Kidney (tissue), 14 donors: Measurements from ENCODE around the gene COPS6. TPM values are rescaled to one million over a fixed set of nuclear protein-coding genes. Genes with fewer than 3 reads are reported as not detected.

Source experiments
- DNase-seq, 5 donors: peaks; one replicate each; pipeline ENCODE4 v3.0.0-alpha.2; 2013 to 2020
- FAIRE-seq: peaks from 2 replicates; lab custom pipeline; 2012; peaks lifted over from hg19 to GRCh38; lab: Jason Lieb, UNC
- H3K27ac ChIP-seq, 2 donors: one replicate each; pipeline ENCODE4 v1.7.0; 2013; ENCODE audit warnings: low read depth in 2 of 2, low read length in 2 of 2, inconsistent platforms in 1 of 2
- H3K27me3 ChIP-seq: one replicate; pipeline ENCODE4 v1.7.1; 2013; ENCODE audit warnings: low read length, inconsistent platforms; ENCODE audit not compliant: control insufficient read depth, insufficient read depth
- H3K36me3 ChIP-seq, 3 donors: one replicate each; pipeline versions ENCODE4 v1.7.0 to v1.7.1; 2013; ENCODE audit warnings: low read length in 3 of 3, control low read depth in 1 of 3, inconsistent platforms in 1 of 3; ENCODE audit not compliant: insufficient read depth in 3 of 3, control insufficient read depth in 2 of 3
- H3K4me1 ChIP-seq, 3 donors: one replicate each; pipeline versions ENCODE4 v1.7.0 to v1.7.1; 2013; ENCODE audit warnings: low read length in 3 of 3, inconsistent platforms in 1 of 3, low read depth in 1 of 3; ENCODE audit not compliant: control insufficient read depth in 2 of 3, insufficient read depth in 2 of 3
- H3K4me3 ChIP-seq, 3 donors: one replicate each; pipeline versions ENCODE4 v1.7.0 to v1.8.1; 2013; ENCODE audit warnings: low read length in 3 of 3, control low read depth in 1 of 3, inconsistent platforms in 1 of 3
- H3K9ac ChIP-seq, 3 donors: one replicate each; pipeline versions ENCODE4 v1.7.0 to v1.7.1; 2013; ENCODE audit warnings: low read length in 3 of 3, control low read depth in 1 of 3, inconsistent platforms in 1 of 3
- H3K9me3 ChIP-seq, 3 donors: one replicate each; pipeline versions ENCODE4 v1.7.0 to v1.7.1; 2013; ENCODE audit warnings: low read length in 3 of 3, control low read depth in 1 of 3, inconsistent platforms in 1 of 3; ENCODE audit not compliant: control insufficient read depth in 2 of 3, insufficient read depth in 1 of 3
- CTCF ChIP-seq: IDR thresholded peaks from 3 replicates; pipeline ENCODE4 v1.5.1; 2012; ENCODE audit warnings: mild to moderate bottlenecking, moderate library complexity, borderline replicate concordance; ENCODE audit not compliant: insufficient read depth; ENCODE audit errors: extremely low read depth
- intact Hi-C: fragments of 100-400 bp; cut with DNase I; formaldehyde crosslinking; loops from one replicate; pipeline ENCODE4 v1.11.1; 2022
- polyA plus RNA-seq: library from polyadenylated mRNA; stranded (reverse); fragments of 350-450 nt; fragmentation: Illumina TruSeq; extraction: RNeasy Lipid Tissue Mini Kit (QIAGEN cat#74804); gene quantifications from one replicate; pipeline ENCODE4 v1.2.3, GENCODE V29; 2014; ENCODE audit warnings: low read depth, low replicate concordance; ENCODE audit not compliant: insufficient read depth
- total RNA-seq: library from RNA; stranded (reverse); fragmentation: NEBNext Ultra II Directional; extraction: Animal tissue kit (Norgen Biotek cat#: 25700); gene quantifications from one replicate; pipeline ENCODE4 v1.2.1, GENCODE V29; 2021
- donor health status: control.
- donor health status: control.
- donor health status: control.
- donor health status: control.
- donor health status: control.
- donor health status: DM: yes; HTN: yes; CAD: no.
- donor health status: Normal renal cell carcinoma (clear cell type).

The COPS6 gene
- total and polyA plus RNA-seq, 2 donors from 2014 or later, result 89.1 to 166 TPM

DNA sequence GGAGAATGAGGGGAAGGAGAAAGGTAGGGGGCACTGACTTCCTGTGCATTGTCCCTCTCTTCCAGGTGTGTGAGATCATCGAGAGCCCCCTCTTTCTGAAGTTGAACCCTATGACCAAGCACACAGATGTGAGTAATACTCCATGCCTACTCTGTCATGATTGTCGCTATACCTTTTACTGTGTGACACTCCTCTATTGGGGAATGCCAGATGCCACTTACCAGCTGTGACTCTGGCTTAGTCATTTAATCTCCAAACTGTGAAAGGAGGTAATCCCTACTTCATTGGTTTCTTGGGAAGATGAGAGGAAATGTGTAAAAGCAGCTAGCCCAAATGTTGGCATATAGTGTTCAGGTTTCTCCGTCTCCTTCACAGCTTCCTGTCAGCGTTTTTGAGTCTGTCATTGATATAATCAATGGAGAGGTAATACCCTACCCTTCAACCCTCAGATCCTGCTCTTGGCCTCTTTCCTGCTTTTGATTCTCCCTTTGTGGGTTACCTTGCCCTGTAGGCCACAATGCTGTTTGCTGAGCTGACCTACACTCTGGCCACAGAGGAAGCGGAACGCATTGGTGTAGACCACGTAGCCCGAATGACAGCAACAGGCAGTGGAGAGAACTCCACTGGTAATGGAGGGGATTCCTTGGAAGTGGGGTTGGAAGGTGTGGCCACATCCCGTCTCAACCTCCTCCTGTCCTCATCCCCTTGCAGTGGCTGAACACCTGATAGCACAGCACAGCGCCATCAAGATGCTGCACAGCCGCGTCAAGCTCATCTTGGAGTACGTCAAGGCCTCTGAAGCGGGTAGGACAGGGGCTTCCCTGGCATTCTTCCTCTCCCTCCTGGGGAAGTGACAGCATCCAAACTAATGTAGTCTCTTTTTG is 2.0 kb downstream of the COPS6 start:
- intact Hi-C loops, result no loop called here
- no peaks in the 10 kb centered on the region for H3K9me3 ChIP-seq
- H3K27me3 ChIP-seq, result no peaks in the 10 kb centered on the region
- H3K9ac ChIP-seq, result no peak overlapping the region
- peaks cover 0 to 7% (median 4%) of the 10 kb centered on the region in 3 donors for H3K4me1 ChIP-seq
- no peak overlapping the region for H3K27ac ChIP-seq
- DNase-seq (no peak), FAIRE-seq (no peak)
- no peak for TF ChIP-seq CTCF
- H3K36me3 ChIP-seq, result peaks cover 10 to 49% (median 32%) of the 10 kb centered on the region in 3 donors
- no peak overlapping the region for H3K4me3 ChIP-seq

DNA sequence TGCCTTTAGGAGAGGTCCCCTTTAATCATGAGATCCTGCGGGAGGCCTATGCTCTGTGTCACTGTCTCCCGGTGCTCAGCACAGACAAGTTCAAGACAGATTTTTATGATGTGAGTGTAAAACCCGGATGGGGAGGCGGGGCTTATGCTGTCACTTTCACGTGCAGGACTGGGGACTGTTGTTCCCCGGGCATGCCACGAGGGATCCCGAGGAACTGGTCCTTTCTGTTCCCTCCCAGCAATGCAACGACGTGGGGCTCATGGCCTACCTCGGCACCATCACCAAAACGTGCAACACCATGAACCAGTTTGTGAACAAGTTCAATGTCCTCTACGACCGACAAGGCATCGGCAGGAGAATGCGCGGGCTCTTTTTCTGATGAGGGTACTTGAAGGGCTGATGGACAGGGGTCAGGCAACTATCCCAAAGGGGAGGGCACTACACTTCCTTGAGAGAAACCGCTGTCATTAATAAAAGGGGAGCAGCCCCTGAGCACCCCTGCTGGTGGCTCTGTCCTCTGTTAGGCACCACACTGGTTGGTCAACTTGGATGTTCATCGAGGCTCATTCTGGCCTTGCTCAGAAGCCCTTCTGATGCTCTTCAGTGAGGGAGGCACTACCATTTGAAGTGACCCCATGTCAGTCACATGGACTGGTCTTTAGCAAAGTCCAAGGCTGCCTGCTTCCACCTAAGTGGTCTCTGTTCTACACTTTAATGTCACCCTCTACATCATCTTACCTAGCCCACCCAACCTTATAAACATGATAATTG is 2.8 kb downstream of the COPS6 start:
- no peak overlapping the region for H3K4me3 ChIP-seq
- H3K4me1 ChIP-seq, result peaks cover 0 to 7% (median 4%) of the 10 kb centered on the region in 3 donors
- no peak overlapping the region for H3K27ac ChIP-seq
- no peak for FAIRE-seq
- TF ChIP-seq CTCF, result no peak
- no peak overlapping the region for H3K9ac ChIP-seq
- peaks cover 10 to 54% (median 32%) of the 10 kb centered on the region in 3 donors for H3K36me3 ChIP-seq
- no peaks in the 10 kb centered on the region for H3K27me3 ChIP-seq
- no peak for DNase-seq
- H3K9me3 ChIP-seq, result no peaks in the 10 kb centered on the region
- intact Hi-C loops, result no loop called here

DNA sequence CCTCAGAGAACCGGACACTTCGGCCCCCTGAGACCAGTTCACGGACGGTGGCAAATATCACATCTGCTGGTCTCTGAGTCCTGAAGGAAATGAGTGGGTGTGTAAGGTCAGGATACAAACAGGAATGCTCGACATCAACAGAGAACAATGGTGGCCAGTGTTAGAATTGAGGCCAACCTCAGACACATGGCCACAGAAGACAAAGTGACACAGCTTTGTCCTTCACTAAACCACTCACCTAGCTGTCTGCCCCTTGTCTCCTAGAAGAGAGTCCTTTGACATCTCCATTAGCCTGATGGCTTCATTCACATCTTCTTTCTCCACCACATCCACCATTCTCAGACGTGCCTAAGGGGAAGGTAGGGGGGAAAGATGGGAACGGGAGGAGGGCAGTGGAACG is 4.3 kb downstream of the COPS6 start:
- FAIRE-seq (no peak), DNase-seq (no peak)
- TF ChIP-seq CTCF, result no peak
- Histone ChIP-seq H3K27ac (no peak overlapping the region), H3K9me3 (no peaks in the 10 kb centered on the region), H3K9ac (no peak overlapping the region), H3K4me1 (peaks cover 0 to 7% (median 4%) of the 10 kb centered on the region in 3 donors), H3K36me3 (peaks cover 19 to 67% (median 43%) of the 10 kb centered on the region in 3 donors), H3K27me3 (no peaks in the 10 kb centered on the region), H3K4me3 (no peak overlapping the region)
- intact Hi-C loops, result no loop called here
